Calu3 (cell line): ENCODE results near the gene CFAP299. TPM values are rescaled to one million over a fixed set of nuclear protein-coding genes. Genes with fewer than 3 reads are reported as not detected.

Experiments used
- BruUV-seq: library from RNA; stranded (reverse); fragments of 400-500 nt; replicated peaks from 2 replicates; lab custom pipeline; 2021; lab: Mats Ljungman, UMichigan
- CTCF ChIA-PET: fragments of 300-600 bp; sonication (Branson Sonifier 250); formaldehyde crosslinking; loops from one replicate; lab custom pipeline; 2022; ENCODE audit warnings: antibody characterized with exemption; lab: Charles Lee
- DNase-seq: peaks from one replicate; pipeline ENCODE4 v3.0.0; 2022
- H3K27ac Mint-ChIP-seq: one replicate; pipeline ENCODE4 v1.8.0; 2022; ENCODE audit warnings: mixed read lengths; ENCODE audit not compliant: unreplicated experiment
- H3K27me3 Mint-ChIP-seq: one replicate; pipeline ENCODE4 v1.8.0; 2022; ENCODE audit warnings: mixed read lengths; ENCODE audit not compliant: unreplicated experiment
- H3K36me3 Mint-ChIP-seq: one replicate; pipeline ENCODE4 v1.8.0; 2022; ENCODE audit warnings: mild to moderate bottlenecking, moderate library complexity, mixed read lengths; ENCODE audit not compliant: insufficient read depth, unreplicated experiment
- H3K4me1 Mint-ChIP-seq: one replicate; pipeline ENCODE4 v1.8.0; 2022; ENCODE audit warnings: mild to moderate bottlenecking, low read depth, mixed read lengths; ENCODE audit not compliant: unreplicated experiment
- H3K4me3 Mint-ChIP-seq: one replicate; pipeline ENCODE4 v1.8.0; 2022; ENCODE audit warnings: mild to moderate bottlenecking, low read depth, moderate library complexity, mixed read lengths; ENCODE audit not compliant: unreplicated experiment
- H3K9me3 Mint-ChIP-seq: one replicate; pipeline ENCODE4 v1.8.0; 2022; ENCODE audit warnings: low read depth, mixed read lengths; ENCODE audit not compliant: unreplicated experiment
- intact Hi-C: fragments of 100-400 bp; cut with micrococcal nuclease; formaldehyde crosslinking; loops from one replicate; pipeline ENCODE4 v1.10.0; 2022; ENCODE audit not compliant: unreplicated experiment
- total RNA-seq: library from RNA; stranded (reverse); gene quantifications from 2 replicates; pipeline ENCODE4 v1.2.3, GENCODE V29; 2022
- TF ChIP-seq, protein P1 (sequence below): fragments of 200-600 bp; IDR thresholded peaks from one replicate; pipeline ENCODE4 v1.8.0; 2022; ENCODE audit warnings: antibody characterized with exemption; ENCODE audit not compliant: unreplicated experiment

Gene CFAP299
- total RNA-seq, 1 experiment from 2014 or later, result not detected

DNA sequence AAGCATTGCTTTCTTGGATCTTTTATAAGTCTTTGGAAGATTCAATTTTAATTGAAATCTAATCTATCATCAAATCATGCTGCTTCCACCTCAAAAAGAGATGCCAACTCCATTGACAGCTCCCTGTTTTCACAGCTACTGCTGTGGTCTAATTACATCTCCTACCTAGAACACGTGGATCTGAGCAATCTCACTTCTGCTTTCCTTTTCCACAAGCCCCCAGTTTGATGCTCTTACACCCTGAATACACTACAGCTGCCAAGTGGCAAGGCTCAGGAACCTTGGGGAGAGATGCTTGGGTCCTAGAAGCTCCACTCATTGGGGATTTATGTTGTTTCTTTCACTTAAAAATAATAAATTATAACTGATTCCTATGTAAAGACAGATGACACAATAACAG is 172.0 kb downstream of the CFAP299 start:
- no peak overlapping the region for H3K27ac Mint-ChIP-seq
- DNase-seq, result no peak
- no peaks in the 10 kb centered on the region for H3K9me3 Mint-ChIP-seq
- CTCF ChIA-PET, result no interaction called here
- H3K36me3 Mint-ChIP-seq, result no peaks in the 10 kb centered on the region
- TF ChIP-seq, protein P1, sequence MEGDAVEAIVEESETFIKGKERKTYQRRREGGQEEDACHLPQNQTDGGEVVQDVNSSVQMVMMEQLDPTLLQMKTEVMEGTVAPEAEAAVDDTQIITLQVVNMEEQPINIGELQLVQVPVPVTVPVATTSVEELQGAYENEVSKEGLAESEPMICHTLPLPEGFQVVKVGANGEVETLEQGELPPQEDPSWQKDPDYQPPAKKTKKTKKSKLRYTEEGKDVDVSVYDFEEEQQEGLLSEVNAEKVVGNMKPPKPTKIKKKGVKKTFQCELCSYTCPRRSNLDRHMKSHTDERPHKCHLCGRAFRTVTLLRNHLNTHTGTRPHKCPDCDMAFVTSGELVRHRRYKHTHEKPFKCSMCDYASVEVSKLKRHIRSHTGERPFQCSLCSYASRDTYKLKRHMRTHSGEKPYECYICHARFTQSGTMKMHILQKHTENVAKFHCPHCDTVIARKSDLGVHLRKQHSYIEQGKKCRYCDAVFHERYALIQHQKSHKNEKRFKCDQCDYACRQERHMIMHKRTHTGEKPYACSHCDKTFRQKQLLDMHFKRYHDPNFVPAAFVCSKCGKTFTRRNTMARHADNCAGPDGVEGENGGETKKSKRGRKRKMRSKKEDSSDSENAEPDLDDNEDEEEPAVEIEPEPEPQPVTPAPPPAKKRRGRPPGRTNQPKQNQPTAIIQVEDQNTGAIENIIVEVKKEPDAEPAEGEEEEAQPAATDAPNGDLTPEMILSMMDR, result no peak
- no peak overlapping the region for H3K4me3 Mint-ChIP-seq
- no peaks in the 10 kb centered on the region for H3K4me1 Mint-ChIP-seq
- H3K27me3 Mint-ChIP-seq, result no peaks in the 10 kb centered on the region
- intact Hi-C loops, result no loop called here
- BruUV-seq, result no TSS peak

GRCh38 chr4:80515496-80515895 is 180.0 kb downstream of the CFAP299 start:
- CTCF ChIA-PET, result no interaction called here
- H3K9me3 Mint-ChIP-seq, result no peaks in the 10 kb centered on the region
- TF ChIP-seq, protein P1, result no peak
- no peak overlapping the region for H3K4me3 Mint-ChIP-seq
- no TSS peak for BruUV-seq
- no peaks in the 10 kb centered on the region for H3K36me3 Mint-ChIP-seq
- H3K27me3 Mint-ChIP-seq, result no peaks in the 10 kb centered on the region
- no peak for DNase-seq
- H3K27ac Mint-ChIP-seq, result no peak overlapping the region
- intact Hi-C loops, result no loop called here
- H3K4me1 Mint-ChIP-seq, result no peaks in the 10 kb centered on the region

DNA sequence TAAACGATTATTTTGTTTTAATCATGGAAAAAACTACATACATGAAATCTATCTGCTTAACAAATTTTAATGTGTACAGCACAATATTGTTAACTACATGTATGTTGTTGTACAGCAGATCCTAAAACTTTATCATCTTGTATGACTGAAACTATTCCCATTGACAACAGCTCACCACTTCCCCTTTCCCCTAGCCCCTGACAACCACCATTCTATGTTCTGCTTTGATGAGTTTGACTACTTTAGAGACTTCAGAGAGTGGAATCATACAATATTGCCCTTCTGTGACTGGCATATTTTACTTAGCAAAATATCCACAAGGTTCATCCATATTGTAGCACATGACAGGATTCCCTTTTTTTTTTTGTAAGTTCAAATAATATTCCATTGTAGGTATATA is 185.9 kb downstream of the CFAP299 start:
- H3K27me3 Mint-ChIP-seq, result no peaks in the 10 kb centered on the region
- no TSS peak for BruUV-seq
- CTCF ChIA-PET, result no interaction called here
- no peak for DNase-seq
- TF ChIP-seq, protein P1, result no peak
- H3K9me3 Mint-ChIP-seq, result no peaks in the 10 kb centered on the region
- no peak overlapping the region for H3K4me3 Mint-ChIP-seq
- no peak overlapping the region for H3K27ac Mint-ChIP-seq
- no peaks in the 10 kb centered on the region for H3K4me1 Mint-ChIP-seq
- intact Hi-C loops, result no loop called here
- H3K36me3 Mint-ChIP-seq, result no peaks in the 10 kb centered on the region

DNA sequence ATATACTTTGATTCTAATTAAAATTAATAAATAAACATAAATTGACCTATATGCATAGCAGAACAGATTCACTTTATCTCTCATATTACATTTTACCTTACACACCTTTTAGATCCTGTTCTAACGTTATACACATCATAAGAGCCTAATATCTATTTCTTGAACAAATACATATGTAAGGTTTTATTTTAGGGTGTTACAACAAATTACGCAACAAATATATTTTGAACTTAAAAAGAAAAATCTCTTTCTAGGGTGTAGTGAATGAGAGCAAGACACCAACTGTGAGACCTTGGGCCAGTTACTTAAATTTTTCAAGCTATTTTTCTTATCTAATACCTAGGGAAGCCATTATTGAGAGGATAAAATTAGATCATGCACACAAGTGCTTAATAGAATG is 191.2 kb downstream of the CFAP299 start:
- CTCF ChIA-PET, result no interaction called here
- Mint-ChIP-seq H3K27me3 (no peaks in the 10 kb centered on the region), H3K27ac (no peak overlapping the region), H3K9me3 (no peaks in the 10 kb centered on the region), H3K4me3 (no peak overlapping the region), H3K36me3 (no peaks in the 10 kb centered on the region), H3K4me1 (no peaks in the 10 kb centered on the region)
- TF ChIP-seq, protein P1, result no peak
- intact Hi-C loops, result no loop called here
- no peak for DNase-seq
- no TSS peak for BruUV-seq
